OCI-LY7 (cell line): ENCODE results near the gene ALDH2. TPM values are rescaled to one million over a fixed set of nuclear protein-coding genes. Genes with fewer than 3 reads are reported as not detected.

Source experiments
- BruUV-seq: library from RNA; stranded (reverse); fragments of 400-500 nt; replicated peaks from 2 replicates; lab custom pipeline; 2021; lab: Mats Ljungman, UMichigan
- CTCF ChIA-PET: fragments of 300-600 bp; sonication (Branson Sonifier 250); formaldehyde crosslinking; loops from one replicate; lab custom pipeline; 2022; ENCODE audit warnings: antibody characterized with exemption; ENCODE audit not compliant: unreplicated experiment; lab: Charles Lee
- POLR2A ChIA-PET: fragments of 300-600 bp; sonication (Branson Sonifier 250); formaldehyde crosslinking; loops from one replicate; lab custom pipeline; 2022; ENCODE audit warnings: antibody characterized with exemption; lab: Charles Lee
- DNase-seq: peaks from one replicate; pipeline ENCODE4 v3.0.0-alpha.2; 2015; ENCODE audit warnings: low spot score
- H2AFZ ChIP-seq: fragments of 200-600 bp; sonication (generic), shearing (Covaris generic); 2 replicates; pipeline ENCODE4 v1.6.1; 2014; ENCODE audit warnings: mild to moderate bottlenecking, antibody characterized with exemption, low read length, moderate library complexity
- H3K27ac ChIP-seq: fragments of 200-600 bp; sonication (generic); 2 replicates; pipeline ENCODE4 v1.5.1; 2014; ENCODE audit warnings: mixed run types, low read depth, mild to moderate bottlenecking, moderate library complexity, low read length, inconsistent platforms; ENCODE audit not compliant: poor library complexity, severe bottlenecking
- H3K36me3 ChIP-seq: fragments of 200-600 bp; sonication (generic); 2 replicates; pipeline ENCODE4 v1.6.1; 2014; ENCODE audit warnings: mild to moderate bottlenecking, antibody characterized with exemption, low read length, moderate library complexity, mixed read lengths; ENCODE audit not compliant: insufficient read depth
- H3K4me1 ChIP-seq: fragments of 200-600 bp; sonication (generic); 2 replicates; pipeline ENCODE4 v1.5.1; 2014; ENCODE audit warnings: mild to moderate bottlenecking, low read length; ENCODE audit not compliant: insufficient read depth, poor library complexity, severe bottlenecking
- H3K4me2 ChIP-seq: fragments of 200-600 bp; sonication (generic); 2 replicates; pipeline ENCODE4 v1.6.1; 2014; ENCODE audit warnings: mild to moderate bottlenecking, low read length
- H3K4me3 ChIP-seq: fragments of 200-600 bp; sonication (generic); 2 replicates; pipeline ENCODE4 v1.5.1; 2014; ENCODE audit warnings: mild to moderate bottlenecking, low read depth, low read length; ENCODE audit not compliant: poor library complexity, severe bottlenecking
- H3K79me2 ChIP-seq: fragments of 200-600 bp; sonication (generic); 2 replicates; pipeline ENCODE4 v1.6.1; 2016; ENCODE audit warnings: low read depth, mild to moderate bottlenecking, low read length, moderate library complexity, mixed read lengths; ENCODE audit not compliant: insufficient read depth
- H3K9me2 ChIP-seq: fragments of 200-600 bp; sonication (generic); 2 replicates; pipeline ENCODE4 v1.6.1; 2016; ENCODE audit warnings: mild to moderate bottlenecking, low read length, mixed read lengths; ENCODE audit not compliant: insufficient read depth
- H3K9me3 ChIP-seq: fragments of 200-600 bp; sonication (generic); 2 replicates; pipeline ENCODE4 v1.6.1; 2014; ENCODE audit warnings: mild to moderate bottlenecking, mixed run types, low read length, mixed read lengths
- H4K20me1 ChIP-seq: fragments of 200-600 bp; sonication (generic); 2 replicates; pipeline ENCODE4 v1.6.1; 2014; ENCODE audit warnings: mild to moderate bottlenecking, antibody characterized with exemption, low read length, moderate library complexity, mixed read lengths; ENCODE audit not compliant: insufficient read depth
- EZH2phosphoT487 ChIP-seq: fragments of 200-600 bp; sonication (generic); IDR thresholded peaks from 2 replicates; pipeline ENCODE4 v1.6.1; 2018; ENCODE audit warnings: low read depth, borderline replicate concordance, mild to moderate bottlenecking, mixed run types, antibody characterized with exemption, low read length, moderate library complexity, mixed read lengths
- intact Hi-C: fragments of 100-400 bp; cut with micrococcal nuclease; formaldehyde crosslinking; loops from one replicate; pipeline ENCODE4 v1.10.0; 2022; ENCODE audit not compliant: unreplicated experiment
- total RNA-seq, 2 experiments: library from RNA; depleted of rRNA in 1 of 2; stranded (reverse); fragments of >200 nt in 1 of 2; shearing (Covaris generic) in 1 of 2; gene quantifications; 2 replicates each; pipeline ENCODE4 v1.2.3, GENCODE V29; 2014 to 2022
- TF ChIP-seq, protein P1 (sequence below): fragments of 200-600 bp; sonication (generic); conservative IDR thresholded peaks from 2 replicates; pipeline ENCODE4 v1.5.1; 2014; ENCODE audit warnings: mild to moderate bottlenecking, antibody characterized with exemption, low read length, moderate library complexity, mixed read lengths

Gene ALDH2
- total RNA-seq, 2 experiments from 2014 or later: 16.5 to 19.9 TPM

DNA sequence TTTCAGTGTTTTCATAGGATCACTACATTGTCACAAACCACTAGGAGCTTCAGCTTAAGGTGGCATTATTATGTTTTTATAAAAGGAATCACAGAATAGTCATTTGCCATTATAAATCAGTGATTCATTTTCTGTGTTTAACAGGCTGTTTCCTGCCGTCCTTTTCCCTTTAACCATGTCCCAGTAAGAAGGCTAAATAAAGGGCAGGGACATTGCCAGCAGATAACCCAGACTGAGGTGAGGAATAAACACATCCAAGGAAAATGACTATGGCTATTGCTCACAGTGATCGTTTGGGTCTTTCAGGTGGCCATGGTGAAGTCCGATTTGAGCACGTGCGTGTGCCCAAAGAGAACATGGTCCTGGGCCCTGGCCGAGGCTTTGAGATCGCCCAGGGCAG lies 17.9 kb upstream of the ALDH2 start:
- POLR2A ChIA-PET: no interaction called here
- H3K79me2 ChIP-seq: no peaks in the 10 kb centered on the region
- no peak for TF ChIP-seq EZH2phosphoT487
- TF ChIP-seq, protein P1, sequence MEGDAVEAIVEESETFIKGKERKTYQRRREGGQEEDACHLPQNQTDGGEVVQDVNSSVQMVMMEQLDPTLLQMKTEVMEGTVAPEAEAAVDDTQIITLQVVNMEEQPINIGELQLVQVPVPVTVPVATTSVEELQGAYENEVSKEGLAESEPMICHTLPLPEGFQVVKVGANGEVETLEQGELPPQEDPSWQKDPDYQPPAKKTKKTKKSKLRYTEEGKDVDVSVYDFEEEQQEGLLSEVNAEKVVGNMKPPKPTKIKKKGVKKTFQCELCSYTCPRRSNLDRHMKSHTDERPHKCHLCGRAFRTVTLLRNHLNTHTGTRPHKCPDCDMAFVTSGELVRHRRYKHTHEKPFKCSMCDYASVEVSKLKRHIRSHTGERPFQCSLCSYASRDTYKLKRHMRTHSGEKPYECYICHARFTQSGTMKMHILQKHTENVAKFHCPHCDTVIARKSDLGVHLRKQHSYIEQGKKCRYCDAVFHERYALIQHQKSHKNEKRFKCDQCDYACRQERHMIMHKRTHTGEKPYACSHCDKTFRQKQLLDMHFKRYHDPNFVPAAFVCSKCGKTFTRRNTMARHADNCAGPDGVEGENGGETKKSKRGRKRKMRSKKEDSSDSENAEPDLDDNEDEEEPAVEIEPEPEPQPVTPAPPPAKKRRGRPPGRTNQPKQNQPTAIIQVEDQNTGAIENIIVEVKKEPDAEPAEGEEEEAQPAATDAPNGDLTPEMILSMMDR: no peak
- H3K4me2 ChIP-seq: no peak overlapping the region
- intact Hi-C loops: no loop called here
- no peak overlapping the region for H2AFZ ChIP-seq
- BruUV-seq: no TSS peak
- no peak overlapping the region for H3K4me3 ChIP-seq
- H3K9me2 ChIP-seq: no peaks in the 10 kb centered on the region
- H3K27ac ChIP-seq: no peak overlapping the region
- no peaks in the 10 kb centered on the region for H3K9me3 ChIP-seq
- DNase-seq: no peak
- peaks cover 5% of the 10 kb centered on the region; the same call in 1 of the 2 replicates for H3K36me3 ChIP-seq
- CTCF ChIA-PET: no interaction called here
- H4K20me1 ChIP-seq: no peaks in the 10 kb centered on the region
- no peaks in the 10 kb centered on the region for H3K4me1 ChIP-seq

DNA sequence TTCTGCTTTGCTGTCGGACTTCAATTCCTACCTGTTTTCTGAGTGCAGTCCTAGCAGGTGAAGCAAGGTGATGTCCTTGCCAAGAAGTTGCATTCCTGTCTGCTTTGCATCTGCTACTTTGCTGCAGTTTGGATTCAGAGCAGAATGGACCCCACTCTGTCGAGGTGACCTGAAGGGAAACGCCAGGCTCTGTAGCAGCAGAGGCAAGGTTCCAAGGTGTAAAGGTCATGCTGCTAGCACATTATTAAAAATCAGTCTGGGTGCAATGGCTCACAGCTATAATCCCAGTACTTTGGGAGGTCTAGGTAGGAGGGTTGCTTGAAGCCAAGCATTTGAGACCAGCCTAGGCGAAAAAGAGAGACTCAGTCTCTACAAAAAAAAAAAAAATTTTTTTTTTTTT lies 17.3 kb upstream of the ALDH2 start:
- ChIA-PET POLR2A (no interaction called here), CTCF (no interaction called here)
- Histone ChIP-seq H4K20me1 (no peaks in the 10 kb centered on the region), H3K79me2 (no peaks in the 10 kb centered on the region), H3K27ac (no peak overlapping the region), H3K9me2 (no peaks in the 10 kb centered on the region), H3K36me3 (peaks cover 5% of the 10 kb centered on the region; the same call in 1 of the 2 replicates), H2AFZ (no peak overlapping the region), H3K4me2 (no peak overlapping the region), H3K4me1 (no peaks in the 10 kb centered on the region), H3K9me3 (no peaks in the 10 kb centered on the region), H3K4me3 (no peak overlapping the region)
- DNase-seq: no peak
- TF ChIP-seq, protein P1: no peak
- TF ChIP-seq EZH2phosphoT487: no peak
- no TSS peak for BruUV-seq
- intact Hi-C loops: no loop called here

DNA sequence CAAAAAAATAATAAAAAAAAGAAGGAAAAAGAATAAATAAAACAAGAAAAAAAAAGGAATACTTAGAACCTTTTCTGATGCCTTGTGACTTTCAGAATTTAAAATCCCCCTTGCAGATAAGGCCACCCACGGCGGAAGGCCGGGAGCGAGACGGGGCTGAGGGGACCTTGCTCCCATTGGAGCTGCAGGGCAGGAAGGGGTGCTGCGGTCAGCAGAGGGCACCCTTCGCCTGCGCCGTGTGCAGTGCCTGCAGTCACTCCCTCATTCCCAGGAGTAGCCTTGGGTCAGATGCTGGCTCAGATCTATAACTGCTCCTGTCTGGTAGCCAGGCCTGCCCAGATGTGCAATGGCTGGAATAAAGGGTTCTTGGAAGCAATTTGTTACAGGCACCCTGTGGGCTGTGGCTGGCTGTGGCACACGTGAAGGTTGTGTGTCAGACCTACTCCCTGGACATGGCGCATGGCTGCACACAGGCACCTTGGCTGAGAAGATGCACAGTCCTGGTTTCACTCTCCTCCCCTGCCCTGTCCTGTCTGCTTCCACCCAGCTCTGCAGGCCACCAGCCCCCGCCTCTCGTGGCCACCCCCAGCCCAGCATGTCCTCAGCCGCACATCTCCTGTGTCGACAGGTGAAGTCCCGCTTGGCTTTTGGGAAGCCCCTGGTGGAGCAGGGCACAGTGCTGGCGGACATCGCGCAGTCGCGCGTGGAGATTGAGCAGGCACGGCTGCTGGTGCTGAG lies 13.4 kb upstream of the ALDH2 start:
- CTCF ChIA-PET: interaction anchor here (1.1 to 1.4 kb wide), 2 partner anchors 59 to 60 kb away, joined by 5 to 7 read pairs; no protein-coding TSS in a partner anchor
- Histone ChIP-seq H3K27ac (no peak overlapping the region), H3K79me2 (no peaks in the 10 kb centered on the region), H3K9me2 (no peaks in the 10 kb centered on the region), H3K4me1 (peaks cover 12% of the 10 kb centered on the region), H3K36me3 (peaks cover 5% of the 10 kb centered on the region; the same call in 1 of the 2 replicates), H3K4me2 (no peak overlapping the region), H4K20me1 (no peaks in the 10 kb centered on the region), H3K9me3 (no peaks in the 10 kb centered on the region), H3K4me3 (no peak overlapping the region), H2AFZ (no peak overlapping the region)
- TF ChIP-seq, protein P1: peak; percentile 90
- no peak for TF ChIP-seq EZH2phosphoT487
- intact Hi-C loops: loop anchor here (1.0 to 2.0 kb wide), 3 partner anchors 35 to 67 kb away; partner anchors contain the start of gene ACAD10
- no TSS peak for BruUV-seq
- DNase-seq: peak; percentile 51
- POLR2A ChIA-PET: interaction anchor here (0.6 to 1.3 kb wide), 7 partner anchors 11 to 60 kb away, joined by 3 to 4 read pairs (median 3); no protein-coding TSS in a partner anchor
